Mesenchymal stem cell (in vitro differentiated cells and primary cell): Measurements from ENCODE around the gene TMPRSS12.
"Not testable (repeated sequence)": the region's sequence is repeated elsewhere in the genome, so short reads cannot be mapped to it uniquely, and the experiment has no call there.

Source experiments
- DNase-seq: peaks from one replicate; pipeline ENCODE4 v3.0.0-alpha.2; 2013
- H2AFZ ChIP-seq: one replicate; pipeline ENCODE4 v1.6.1; 2013; ENCODE audit warnings: low read depth, mild to moderate bottlenecking, control low read depth, inconsistent platforms, low read length, moderate library complexity
- H2AK5ac ChIP-seq: 2 replicates; pipeline ENCODE4 v1.6.1; 2013; ENCODE audit warnings: low read length, moderate library complexity, mild to moderate bottlenecking, inconsistent platforms; ENCODE audit not compliant: severe bottlenecking
- H2BK120ac ChIP-seq: one replicate; pipeline ENCODE4 v1.6.1; 2013; ENCODE audit warnings: low read depth, mild to moderate bottlenecking, inconsistent platforms, low read length, moderate library complexity
- H2BK12ac ChIP-seq, 2 experiments: one replicate each; pipeline ENCODE4 v1.6.1; 2013; ENCODE audit warnings: inconsistent platforms in 2 of 2, low read length in 2 of 2, mild to moderate bottlenecking in 2 of 2, moderate library complexity in 2 of 2, control low read depth in 1 of 2
- H2BK15ac ChIP-seq: one replicate; pipeline ENCODE4 v1.6.1; 2013; ENCODE audit warnings: mild to moderate bottlenecking, low read depth, inconsistent platforms; ENCODE audit not compliant: poor library complexity, severe bottlenecking
- H2BK5ac ChIP-seq: 2 replicates; pipeline ENCODE4 v1.6.1; 2013; ENCODE audit warnings: low read depth, mild to moderate bottlenecking, low read length, control low read depth, inconsistent platforms; ENCODE audit not compliant: poor library complexity, severe bottlenecking
- H3K14ac ChIP-seq, 2 experiments: one replicate each; pipeline ENCODE4 v1.6.1; 2013; ENCODE audit warnings: inconsistent platforms in 2 of 2, low read length in 2 of 2, control low read depth in 1 of 2, mild to moderate bottlenecking in 1 of 2, moderate library complexity in 1 of 2
- H3K18ac ChIP-seq, 2 experiments: one replicate each; pipeline ENCODE4 v1.6.1; 2013; ENCODE audit warnings: inconsistent platforms in 2 of 2, low read length in 2 of 2, control low read depth in 1 of 2, low read depth in 1 of 2, mild to moderate bottlenecking in 1 of 2
- H3K23ac ChIP-seq, 2 experiments: one replicate each; pipeline ENCODE4 v1.6.1; 2013; ENCODE audit warnings: inconsistent platforms in 2 of 2, low read length in 2 of 2, mild to moderate bottlenecking in 2 of 2, moderate library complexity in 2 of 2, control low read depth in 1 of 2
- H3K27ac ChIP-seq: 2 replicates; pipeline ENCODE4 v1.5.1; 2013; ENCODE audit warnings: mild to moderate bottlenecking, moderate library complexity, low read length, control low read depth, inconsistent platforms; ENCODE audit not compliant: poor library complexity, severe bottlenecking
- H3K27me3 ChIP-seq, 2 experiments: 2 replicates each; pipeline versions ENCODE4 v1.6.1 to v1.7.0; 2013; ENCODE audit warnings: low read length in 2 of 2, mild to moderate bottlenecking in 2 of 2, moderate library complexity in 2 of 2, control low read depth in 1 of 2, inconsistent platforms in 1 of 2; ENCODE audit not compliant: control insufficient read depth in 1 of 2, insufficient read depth in 1 of 2
- H3K36me3 ChIP-seq, 2 experiments: 2 replicates each; pipeline versions ENCODE4 v1.6.1 to v1.7.0; 2013; ENCODE audit warnings: low read length in 2 of 2, control low read depth in 1 of 2, inconsistent platforms in 1 of 2, low read depth in 1 of 2, mild to moderate bottlenecking in 1 of 2; ENCODE audit not compliant: insufficient read depth in 2 of 2, control insufficient read depth in 1 of 2
- H3K4ac ChIP-seq, 2 experiments: one replicate each; pipeline ENCODE4 v1.6.1; 2013; ENCODE audit warnings: inconsistent platforms in 2 of 2, low read length in 2 of 2, mild to moderate bottlenecking in 2 of 2, moderate library complexity in 2 of 2, control low read depth in 1 of 2, low read depth in 1 of 2
- H3K4me1 ChIP-seq: 2 replicates; pipeline ENCODE4 v1.6.1; 2013; ENCODE audit warnings: low read depth, low read length, control low read depth; ENCODE audit not compliant: control insufficient read depth, insufficient read depth
- H3K4me2 ChIP-seq: 2 replicates; pipeline ENCODE4 v1.6.1; 2013; ENCODE audit warnings: low read length, mild to moderate bottlenecking, inconsistent platforms; ENCODE audit not compliant: poor library complexity, severe bottlenecking
- H3K4me3 ChIP-seq, 2 experiments: 2 replicates each; pipeline versions ENCODE4 v1.5.1 to v1.7.0; 2013; ENCODE audit warnings: low read length in 2 of 2, mild to moderate bottlenecking in 2 of 2, control low read depth in 1 of 2, low read depth in 1 of 2; ENCODE audit not compliant: insufficient read depth in 1 of 2
- H3K79me1 ChIP-seq: replicated peaks from 2 replicates; pipeline ENCODE4 v1.6.1; 2013; ENCODE audit warnings: mild to moderate bottlenecking, control low read depth, low read length, inconsistent platforms; ENCODE audit not compliant: poor library complexity, severe bottlenecking
- H3K9ac ChIP-seq: 2 replicates; pipeline ENCODE4 v1.7.0; 2013; ENCODE audit warnings: mild to moderate bottlenecking, low read length, moderate library complexity
- H3K9me3 ChIP-seq: 2 replicates; pipeline ENCODE4 v1.7.0; 2013; ENCODE audit warnings: mild to moderate bottlenecking, low read length; ENCODE audit not compliant: control insufficient read depth
- H4K8ac ChIP-seq: one replicate; pipeline ENCODE4 v1.6.1; 2013; ENCODE audit warnings: inconsistent platforms, mild to moderate bottlenecking, low read length, moderate library complexity
- H4K91ac ChIP-seq: one replicate; pipeline ENCODE4 v1.6.1; 2013; ENCODE audit warnings: mild to moderate bottlenecking, low read length, inconsistent platforms
- WGBS: methylation state at CpG from one replicate; pipeline ENCODE4 v1.1.7; 2013; ENCODE audit warnings: mixed read lengths; 5-methylcytosine and 5-hydroxymethylcytosine counted together

The TMPRSS12 gene

GRCh38 chr12:50912361-50912760, 69.6 kb downstream of the TMPRSS12 start:
- H2BK12ac ChIP-seq, H2BK5ac ChIP-seq: not testable (repeated sequence)
- WGBS, result 86% methylated on average over 3 of the region's 6 CpGs

DNA sequence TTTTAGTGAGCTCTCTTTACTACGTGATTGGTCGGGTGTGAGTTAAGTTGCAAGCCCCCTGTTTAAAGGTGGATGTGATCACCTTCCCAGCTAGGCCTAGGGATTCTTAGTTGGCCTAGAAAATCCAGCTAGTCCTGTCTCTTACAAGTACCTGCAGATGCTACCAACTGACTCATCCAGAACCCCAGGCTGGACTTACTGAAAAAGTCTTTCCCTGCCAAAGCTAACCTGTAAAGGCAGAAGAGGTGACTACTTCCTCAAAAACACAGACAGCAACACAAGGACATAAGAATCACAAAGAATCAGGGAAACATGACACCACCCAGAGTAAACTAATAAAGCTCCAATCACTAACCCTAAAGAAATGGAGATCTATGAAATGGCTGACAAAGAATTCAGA, 70.5 kb downstream of the TMPRSS12 start:
- Histone ChIP-seq H3K27me3 (no peaks in the 10 kb centered on the region), H3K4ac (no peak overlapping the region), H3K4me3 (no peak overlapping the region), H2AFZ (no peak overlapping the region), H3K9ac (no peak overlapping the region), H3K4me1 (no peaks in the 10 kb centered on the region), H2BK5ac (no peak overlapping the region), H3K4me2 (no peak overlapping the region), H3K23ac (no peak overlapping the region), H4K8ac (no peak overlapping the region), H2AK5ac (no peak overlapping the region), H3K27ac (no peak overlapping the region), H3K9me3 (peaks cover 52% of the 10 kb centered on the region), H2BK120ac (no peak overlapping the region), H3K36me3 (no peaks in the 10 kb centered on the region), H4K91ac (no peak overlapping the region), H3K14ac (no peak overlapping the region), H2BK12ac (no peak overlapping the region), H3K79me1 (no peaks in the 10 kb centered on the region), H3K18ac (no peak overlapping the region), H2BK15ac (no peak overlapping the region)
- 97% methylated on average over 2 of the region's 2 CpGs for WGBS
- DNase-seq, result no peak

More at GRCh38 chr12:50912361-50912760, 69.6 kb downstream of the TMPRSS12 start:
- not testable (repeated sequence) for H4K8ac ChIP-seq, H2AK5ac ChIP-seq, H3K18ac ChIP-seq, H3K4me2 ChIP-seq, H3K14ac ChIP-seq, H3K79me1 ChIP-seq, H3K27ac ChIP-seq, DNase-seq, H2AFZ ChIP-seq, H3K4me1 ChIP-seq, H3K9ac ChIP-seq, H3K4me3 ChIP-seq, H4K91ac ChIP-seq, H3K23ac ChIP-seq, H2BK15ac ChIP-seq, H2BK120ac ChIP-seq, H3K27me3 ChIP-seq, H3K36me3 ChIP-seq, H3K4ac ChIP-seq
- peaks cover 52% of the 10 kb centered on the region for H3K9me3 ChIP-seq

DNA sequence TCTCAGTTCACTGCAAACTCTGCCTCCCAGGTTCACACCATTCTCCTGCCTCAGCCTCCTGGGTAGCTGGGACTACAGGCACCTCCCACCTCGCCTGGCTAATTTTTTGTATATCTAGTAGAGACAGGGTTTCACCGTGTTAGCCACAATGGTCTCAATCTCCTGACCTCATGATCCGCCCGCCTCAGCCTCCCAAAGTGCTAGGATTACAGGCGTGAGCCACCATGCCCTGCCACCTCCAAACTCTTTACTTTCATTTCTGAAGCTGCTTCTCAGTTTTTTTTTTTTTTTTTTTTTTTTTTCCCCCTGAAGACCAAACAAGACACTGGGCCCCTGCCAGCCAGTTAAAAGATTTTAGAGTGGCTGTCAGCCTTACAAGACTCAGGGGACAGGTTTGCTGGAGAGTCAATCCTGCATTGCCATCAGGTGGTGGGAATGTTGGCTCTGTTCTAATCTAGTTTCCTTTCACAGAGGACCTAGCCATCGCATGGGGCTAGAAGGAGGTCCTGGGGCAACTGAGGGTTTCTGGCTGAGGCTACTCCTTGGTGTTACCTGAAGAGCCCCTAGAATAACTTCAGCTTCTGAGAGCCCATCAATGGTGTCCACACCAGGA, 72.3 kb downstream of the TMPRSS12 start:
- Histone ChIP-seq H3K4ac (no peak overlapping the region), H3K79me1 (no peaks in the 10 kb centered on the region), H3K4me2 (no peak overlapping the region), H3K27me3 (no peaks in the 10 kb centered on the region), H2AFZ (no peak overlapping the region), H3K36me3 (no peaks in the 10 kb centered on the region), H3K27ac (no peak overlapping the region), H4K8ac (no peak overlapping the region), H3K18ac (no peak overlapping the region), H3K9ac (no peak overlapping the region), H2BK5ac (no peak overlapping the region), H3K4me1 (no peaks in the 10 kb centered on the region), H2BK12ac (no peak overlapping the region), H3K14ac (no peak overlapping the region), H3K9me3 (peaks cover 52% of the 10 kb centered on the region), H2BK120ac (no peak overlapping the region), H3K4me3 (no peak overlapping the region), H2AK5ac (no peak overlapping the region), H2BK15ac (no peak overlapping the region), H3K23ac (no peak overlapping the region), H4K91ac (no peak overlapping the region)
- 91% methylated on average over 6 of the region's 6 CpGs for WGBS
- no peak for DNase-seq

- Histone ChIP-seq H3K9me3 (peaks cover 43% of the 10 kb centered on the region), H3K23ac (no peak overlapping the region), H3K18ac (no peak overlapping the region), H3K4me2 (no peak overlapping the region), H3K9ac (no peak overlapping the region), H3K14ac (no peak overlapping the region), H3K27ac (no peak overlapping the region), H2BK120ac (no peak overlapping the region), H3K4me1 (no peaks in the 10 kb centered on the region), H3K4me3 (no peak overlapping the region), H3K36me3 (no peaks in the 10 kb centered on the region), H2BK12ac (no peak overlapping the region), H4K91ac (no peak overlapping the region), H3K79me1 (no peaks in the 10 kb centered on the region), H3K27me3 (no peaks in the 10 kb centered on the region), H2AFZ (no peak overlapping the region), H4K8ac (no peak overlapping the region), H2BK5ac (no peak overlapping the region), H3K4ac (no peak overlapping the region), H2BK15ac (no peak overlapping the region), H2AK5ac (no peak overlapping the region)
- WGBS, result 86% methylated on average over 3 of the region's 3 CpGs
- no peak for DNase-seq
Observed at GRCh38 chr12:50916292-50916691, 73.6 kb downstream of the TMPRSS12 start.
